Peyer's patch (tissue), 4 donors: ENCODE measurements around the gene CRELD2.

ENCODE experiments used
- CTCF ChIP-seq, 6 experiments: fragments of 450-650 bp in 4 of 6; fragments of 200-600 bp in 2 of 6; sonication (generic) in 1 of 6; IDR thresholded peaks; one replicate each; pipeline ENCODE4 v1.5.1; 2017 to 2019; ENCODE audit warnings: antibody characterized with exemption in 6 of 6, mild to moderate bottlenecking in 3 of 6, moderate library complexity in 1 of 6
- POLR2A ChIP-seq, 2 donors: fragments of 450-650 bp; IDR thresholded peaks; one replicate each; pipeline ENCODE4 v1.5.1; 2017; ENCODE audit warnings: antibody characterized with exemption in 2 of 2, mild to moderate bottlenecking in 2 of 2, moderate library complexity in 2 of 2

GRCh38 chr22:49929994-49930575 is 11.7 kb downstream of the CRELD2 start:
- TF ChIP-seq CTCF (IDR thresholded peaks at IDR 0.05) (no peak), POLR2A (IDR thresholded peaks at IDR 0.05) (no peak)
